BLaER1 treated with 17β-estradiol and CSF1 and Interleukin-3, amounts not matched to agents 10 nM and 100 nM (cell line): ENCODE results near the gene CYS1.
"Not testable (repeated sequence)": the region's sequence is repeated elsewhere in the genome, so short reads cannot be mapped to it uniquely, and the experiment has no call there.

Experiments used
- H3K27ac ChIP-seq, 11 experiments: shearing (Covaris generic); formaldehyde crosslinking; 2 replicates each; pipeline ENCODE4 v1.8.1; 2022
- H3K27me3 ChIP-seq, 11 experiments: shearing (Covaris generic); formaldehyde crosslinking; 2 replicates each; pipeline ENCODE4 v1.8.1; 2022
- H3K36me3 ChIP-seq, 11 experiments: shearing (Covaris generic); formaldehyde crosslinking; 2 replicates each; pipeline ENCODE4 v1.8.1; 2022
- H3K4me1 ChIP-seq, 10 experiments: shearing (Covaris generic); formaldehyde crosslinking; 2 replicates each; pipeline ENCODE4 v1.8.1; 2022
- H3K4me2 ChIP-seq, 11 experiments: shearing (Covaris generic); formaldehyde crosslinking; 2 replicates each; pipeline ENCODE4 v1.8.1; 2022
- H3K4me3 ChIP-seq, 10 experiments: shearing (Covaris generic); formaldehyde crosslinking; 2 replicates each; pipeline ENCODE4 v1.8.1; 2022
- H3K9ac ChIP-seq, 11 experiments: shearing (Covaris generic); formaldehyde crosslinking; 2 replicates each; pipeline ENCODE4 v1.8.1; 2022
- H3K9me3 ChIP-seq, 11 experiments: shearing (Covaris generic); formaldehyde crosslinking; replicated peaks in 1 of 11; 2 replicates each; pipeline ENCODE4 v1.8.1; 2022
- H4K20me1 ChIP-seq, 11 experiments: shearing (Covaris generic); formaldehyde crosslinking; 2 replicates each; pipeline ENCODE4 v1.8.1; 2022
- Cebpa-rat ChIP-seq, 11 experiments: shearing (Covaris generic); IDR thresholded peaks; 2 replicates each; pipeline ENCODE4 v1.8.1; 2022

CYS1 gene

DNA sequence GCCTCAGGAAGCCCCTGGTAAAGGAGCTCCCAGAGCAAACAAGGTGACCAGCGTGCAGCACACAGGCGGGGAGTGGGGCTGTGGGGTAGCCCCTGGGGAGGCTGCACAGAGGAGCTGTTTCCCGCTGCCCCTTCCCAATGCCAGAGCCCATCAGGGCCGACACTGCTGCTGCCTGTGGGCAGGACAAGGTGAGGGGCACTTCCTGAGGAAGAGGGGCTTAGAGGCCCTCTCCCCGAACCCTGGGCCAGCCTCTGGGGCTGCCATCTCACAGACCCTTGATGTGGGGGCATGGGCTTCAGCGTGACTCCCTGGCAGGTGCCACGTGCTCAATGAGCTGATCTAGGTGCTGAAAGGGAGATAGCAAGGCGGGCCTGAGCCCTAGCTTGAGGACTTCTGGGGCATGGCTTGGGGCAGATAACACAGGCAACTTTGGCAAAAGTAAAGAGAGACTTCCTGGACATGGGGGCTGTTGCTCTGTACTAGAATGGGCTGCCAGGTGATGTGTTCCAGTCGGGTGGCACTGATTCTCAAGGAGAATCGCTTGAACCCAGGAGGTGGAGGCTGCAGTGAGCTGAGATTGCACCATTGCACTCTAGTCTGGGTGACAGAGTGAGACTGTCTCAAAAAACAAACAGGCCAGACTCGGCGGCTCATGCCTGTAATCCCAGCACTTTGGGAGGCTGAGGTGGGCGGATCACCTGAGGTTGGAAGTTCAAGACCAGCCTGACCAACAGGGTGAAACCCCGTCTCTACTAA, 46.8 kb downstream of the CYS1 start:
- Histone ChIP-seq H3K9me3 (no peaks in the 10 kb centered on the region), H3K27ac (peak overlapping the region in 1 of 11 experiments; percentile 79; a peak in 2 of 22 replicates), H3K36me3 (no peaks in the 10 kb centered on the region), H3K4me3 (no peak overlapping the region), H3K4me2 (peak overlapping the region in 5 of 11 experiments; percentile 15 to 79 (median 78); a peak in 8 of 22 replicates), H3K9ac (peak overlapping the region in 1 of 11 experiments; percentile 6; a peak in 1 of 22 replicates), H3K27me3 (no peaks in the 10 kb centered on the region), H4K20me1 (no peaks in the 10 kb centered on the region), H3K4me1 (peaks cover 40 to 100% (median 72%) of the 10 kb centered on the region in 10 experiments)
- 0 out of 22 replicates have a peak, but pooled peaks of 1 of the 11 experiments have one; percentile 11 for TF ChIP-seq Cebpa-rat (IDR thresholded peaks at IDR 0.05)

GRCh38 chr2:10032746-10033105, 47.5 kb downstream of the CYS1 start:
- no peaks in the 10 kb centered on the region for H3K9me3 ChIP-seq
- no peak overlapping the region for H3K4me3 ChIP-seq
- H3K36me3 ChIP-seq: no peaks in the 10 kb centered on the region
- peak overlapping the region in 1 of 11 experiments; percentile 6; a peak in 1 of 22 replicates for H3K9ac ChIP-seq
- no peaks in the 10 kb centered on the region for H3K27me3 ChIP-seq
- peak overlapping the region in 2 of 11 experiments; percentile 87 to 90; a peak in 1 of 22 replicates for H3K4me2 ChIP-seq
- peaks cover 43 to 100% (median 72%) of the 10 kb centered on the region in 10 experiments for H3K4me1 ChIP-seq
- no peaks in the 10 kb centered on the region for H4K20me1 ChIP-seq
- no peak overlapping the region for H3K27ac ChIP-seq
- TF ChIP-seq Cebpa-rat (IDR thresholded peaks at IDR 0.05): no peak

GRCh38 chr2:10031886-10032745, 48.1 kb downstream of the CYS1 start:
- Histone ChIP-seq H3K27ac (no peak overlapping the region), H4K20me1 (no peaks in the 10 kb centered on the region), H3K4me2 (peak overlapping the region in 8 of 11 experiments; percentile 4 to 90 (median 24); a peak in 11 of 22 replicates), H3K36me3 (no peaks in the 10 kb centered on the region), H3K4me3 (no peak overlapping the region), H3K9me3 (no peaks in the 10 kb centered on the region), H3K9ac (no peak overlapping the region; a peak in 1 of 22 replicates), H3K4me1 (peaks cover 43 to 100% (median 67%) of the 10 kb centered on the region in 10 experiments), H3K27me3 (no peaks in the 10 kb centered on the region)
- TF ChIP-seq Cebpa-rat (IDR thresholded peaks at IDR 0.05): no peak

DNA sequence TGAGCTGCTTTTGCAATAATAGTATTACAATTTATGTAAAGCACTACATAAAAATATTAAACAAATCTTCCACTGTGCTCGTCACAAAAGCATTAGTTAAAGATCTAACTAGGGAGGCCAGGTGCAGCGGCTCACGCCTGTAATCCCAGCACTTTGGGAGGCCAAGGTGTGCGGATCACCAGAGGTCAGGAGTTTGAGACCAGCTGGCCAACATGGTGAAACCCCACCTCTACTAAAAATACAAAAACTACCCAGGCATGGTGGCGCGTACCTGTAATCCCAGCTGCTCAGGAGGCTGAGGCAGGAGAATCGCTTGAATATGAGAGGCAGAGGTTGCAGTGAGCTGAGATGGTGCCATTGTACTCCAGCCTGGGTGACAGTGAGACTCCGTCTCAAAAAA, 49.4 kb downstream of the CYS1 start:
- H3K27ac ChIP-seq, H3K27me3 ChIP-seq, H3K4me3 ChIP-seq, H3K9ac ChIP-seq, H3K9me3 ChIP-seq, H4K20me1 ChIP-seq, H3K36me3 ChIP-seq: not testable (repeated sequence)
- peaks cover 35 to 88% (median 55%) of the 10 kb centered on the region in 10 experiments for H3K4me1 ChIP-seq
- H3K4me2 ChIP-seq: peak overlapping the region in 5 of 11 experiments; percentile 12 to 98 (median 90); a peak in 8 of 22 replicates

- no peak overlapping the region for H3K4me3 ChIP-seq
- H3K36me3 ChIP-seq: no peaks in the 10 kb centered on the region
- H3K9ac ChIP-seq: peak overlapping the region in 5 of 11 experiments; percentile 58 to 86 (median 83); a peak in 3 of 22 replicates
- H3K4me2 ChIP-seq: peak overlapping the region in 6 of 11 experiments; percentile 87 to 98 (median 90); a peak in 12 of 22 replicates
- H3K27me3 ChIP-seq: no peaks in the 10 kb centered on the region
- no peaks in the 10 kb centered on the region for H4K20me1 ChIP-seq
- TF ChIP-seq Cebpa-rat (IDR thresholded peaks at IDR 0.05): no peak
- H3K4me1 ChIP-seq: peaks cover 32 to 83% (median 51%) of the 10 kb centered on the region in 10 experiments
- peak overlapping the region in 3 of 11 experiments; percentile 85 to 93 (median 92); a peak in 5 of 22 replicates for H3K27ac ChIP-seq
- H3K9me3 ChIP-seq: no peaks in the 10 kb centered on the region
Measured at GRCh38 chr2:10030311-10030736, 49.9 kb downstream of the CYS1 start.

- H3K4me2 ChIP-seq: peak overlapping the region; percentile 71 to 98 (median 87); a peak in 21 of 22 replicates
- H3K36me3 ChIP-seq: no peaks in the 10 kb centered on the region
- H3K27me3 ChIP-seq: no peaks in the 10 kb centered on the region
- peak overlapping the region in 8 of 11 experiments; percentile 58 to 86 (median 78); a peak in 12 of 22 replicates for H3K9ac ChIP-seq
- H3K4me3 ChIP-seq: peak overlapping the region in 5 of 10 experiments; percentile 24 to 61 (median 49); a peak in 5 of 20 replicates
- peaks cover 27 to 78% (median 46%) of the 10 kb centered on the region in 10 experiments for H3K4me1 ChIP-seq
- H3K9me3 ChIP-seq: no peaks in the 10 kb centered on the region
- peak overlapping the region in 8 of 11 experiments; percentile 68 to 93 (median 84); a peak in 15 of 22 replicates for H3K27ac ChIP-seq
- no peaks in the 10 kb centered on the region for H4K20me1 ChIP-seq
- TF ChIP-seq Cebpa-rat (IDR thresholded peaks at IDR 0.05): no peak
Measured at GRCh38 chr2:10029875-10030223, 50.4 kb downstream of the CYS1 start.

DNA sequence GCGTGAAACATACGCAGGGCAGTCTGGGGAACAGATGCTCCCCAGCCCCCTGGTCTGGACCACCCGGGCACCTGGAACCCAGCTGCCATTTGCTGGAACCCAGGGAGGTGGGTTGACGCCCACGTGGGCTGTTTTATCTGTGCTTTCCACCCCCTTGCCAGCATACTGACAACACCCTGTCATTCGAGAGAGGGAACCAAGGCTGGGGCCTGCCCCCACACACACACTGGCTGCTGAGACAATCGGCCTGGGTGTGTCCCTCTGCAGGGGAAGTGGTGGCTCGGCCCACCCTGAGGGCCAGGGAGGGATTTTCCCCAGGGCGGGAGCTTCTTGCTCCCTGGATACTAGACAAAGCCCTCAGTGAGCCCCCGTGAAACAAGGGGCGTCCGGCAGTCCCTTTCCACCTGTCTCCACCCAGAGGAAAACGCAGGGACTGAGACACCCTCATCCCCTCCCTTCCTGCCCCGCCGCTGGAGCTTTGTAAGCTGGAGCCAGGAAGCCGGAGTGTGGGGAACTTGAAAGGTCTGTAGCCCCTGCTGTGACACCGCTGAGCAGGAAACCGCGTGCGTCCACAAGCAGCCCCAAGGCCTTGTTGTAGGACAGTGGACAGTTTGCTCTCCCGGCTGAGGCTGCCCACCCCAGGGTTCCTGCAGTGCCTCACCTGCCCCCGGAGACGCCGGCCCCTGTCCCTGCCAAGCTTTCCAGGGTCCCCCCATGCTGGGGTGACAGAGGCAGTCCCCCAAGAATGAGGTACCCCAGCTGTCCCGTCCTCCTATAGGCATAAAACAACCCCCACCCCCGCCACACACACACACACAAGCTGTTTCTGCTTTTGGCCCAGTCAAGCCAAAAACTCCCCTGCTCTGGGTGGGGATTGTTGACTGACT, 51.0 kb downstream of the CYS1 start:
- peaks cover 26 to 72% (median 43%) of the 10 kb centered on the region in 10 experiments for H3K4me1 ChIP-seq
- H3K4me3 ChIP-seq: peak overlapping the region in 7 of 10 experiments; percentile 7 to 61 (median 48); a peak in 11 of 20 replicates
- H3K27ac ChIP-seq: peak overlapping the region; percentile 34 to 93 (median 70); a peak in 20 of 22 replicates
- H3K27me3 ChIP-seq: no peaks in the 10 kb centered on the region
- H3K36me3 ChIP-seq: no peaks in the 10 kb centered on the region
- no peaks in the 10 kb centered on the region for H4K20me1 ChIP-seq
- peak overlapping the region; percentile 47 to 86 (median 73) for H3K9ac ChIP-seq
- TF ChIP-seq Cebpa-rat (IDR thresholded peaks at IDR 0.05): no peak
- H3K9me3 ChIP-seq: no peaks in the 10 kb centered on the region
- peak overlapping the region; percentile 71 to 98 (median 87) for H3K4me2 ChIP-seq

DNA sequence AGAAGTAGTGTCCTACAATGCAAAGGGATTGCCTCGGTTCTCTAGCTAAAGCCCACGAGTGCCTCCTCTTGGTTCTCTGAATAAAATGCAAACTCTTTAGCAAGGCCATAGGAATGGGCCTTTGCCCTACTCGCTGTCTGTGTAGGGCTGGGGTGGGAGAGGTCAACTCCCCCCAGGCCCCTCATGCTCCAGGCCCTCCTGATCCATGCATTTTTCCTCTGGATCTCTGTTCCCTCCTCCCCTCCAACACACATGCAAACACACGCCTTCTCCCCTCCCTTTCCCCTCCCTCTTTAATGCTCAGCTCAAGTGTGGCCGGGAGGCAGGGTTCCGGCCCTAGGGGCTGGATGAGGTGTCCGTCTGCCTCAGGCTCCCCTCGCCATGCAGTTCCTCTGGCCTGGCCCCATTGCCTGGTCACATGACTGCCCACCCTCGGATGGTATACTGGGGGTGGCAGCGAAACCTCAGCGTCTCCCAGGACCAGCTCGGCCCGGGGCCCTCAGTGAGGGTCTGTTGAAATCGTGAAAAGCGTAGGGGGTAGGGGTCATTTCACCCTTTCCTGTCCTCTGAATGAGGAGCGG, 51.7 kb downstream of the CYS1 start:
- peak overlapping the region; percentile 71 to 98 (median 87) for H3K4me2 ChIP-seq
- TF ChIP-seq Cebpa-rat (IDR thresholded peaks at IDR 0.05): no peak
- peak overlapping the region in 10 of 11 experiments; percentile 58 to 86 (median 75); a peak in 16 of 22 replicates for H3K9ac ChIP-seq
- H3K4me1 ChIP-seq: peaks cover 26 to 65% (median 39%) of the 10 kb centered on the region in 10 experiments
- peak overlapping the region in 4 of 10 experiments; percentile 7 to 61 (median 41); a peak in 4 of 20 replicates for H3K4me3 ChIP-seq
- H3K36me3 ChIP-seq: no peaks in the 10 kb centered on the region
- no peaks in the 10 kb centered on the region for H4K20me1 ChIP-seq
- no peaks in the 10 kb centered on the region for H3K27me3 ChIP-seq
- no peaks in the 10 kb centered on the region for H3K9me3 ChIP-seq
- peak overlapping the region in 10 of 11 experiments; percentile 37 to 93 (median 76); a peak in 15 of 22 replicates for H3K27ac ChIP-seq
